ENCODE results near the gene ARHGAP45. TPM values are rescaled to one million over a fixed set of nuclear protein-coding genes. Genes with fewer than 3 reads are reported as not detected.
"Not testable (repeated sequence)": the region's sequence is repeated elsewhere in the genome, so short reads cannot be mapped to it uniquely, and the experiment has no call there.

The ARHGAP45 gene
- total RNA-seq, 4 donors from 2014 or later, result 9.5 to 29.8 (median 14.6) TPM

DNA sequence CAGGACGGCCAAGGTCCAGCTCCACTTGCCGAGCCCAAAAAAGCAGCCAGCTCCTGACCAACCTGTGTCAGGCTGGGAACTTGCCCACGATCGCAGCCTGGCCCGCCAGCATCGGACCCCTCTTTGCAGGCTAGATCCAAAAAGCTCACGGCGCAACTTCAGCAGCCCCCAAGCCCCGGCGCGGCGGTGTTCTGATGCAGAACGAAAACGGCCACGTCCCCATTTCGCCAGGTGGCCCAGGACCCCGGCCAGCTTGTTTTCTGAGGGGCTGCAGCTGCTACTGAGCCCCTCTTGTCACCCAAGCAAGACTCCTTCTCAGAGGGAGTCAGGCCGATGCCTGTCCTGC lies 47.4 kb upstream of the ARHGAP45 start:
- no CpG with 5 or more reads among the region's 18 CpGs for WGBS, 2 donors (ENCODE audit: low coverage in 1 of 2)

GRCh38 chr19:1019980-1020867 lies 46.7 kb upstream of the ARHGAP45 start:
- H3K36me3 ChIP-seq, result peaks cover 0 to 9% of the 10 kb centered on the region in 2 donors
- no peaks in the 10 kb centered on the region for H3K9me3 ChIP-seq
- TF ChIP-seq POLR2AphosphoS5 (IDR thresholded peaks at IDR 0.05), result no peak
- no peak for TF ChIP-seq CTCF (IDR thresholded peaks at IDR 0.05)
- no peak for TF ChIP-seq EP300 (IDR thresholded peaks at IDR 0.05)
- TF ChIP-seq POLR2A (IDR thresholded peaks at IDR 0.05), result no peak
- no peak for ATAC-seq
- H3K27ac ChIP-seq, result peak overlapping the region; percentile 8 to 99 (median 98)
- H3K4me1 ChIP-seq, result peaks cover 0 to 72% (median 56%) of the 10 kb centered on the region in 3 donors
- H3K27me3 ChIP-seq, result no peaks in the 10 kb centered on the region
- WGBS, 2 donors (ENCODE audit: low coverage in 1 of 2), result 0 to 1% methylated on average over 2 to 15 of the region's 60 CpGs
- H3K4me3 ChIP-seq, result peak overlapping the region; percentile 73 to 85

More for the DNA sequence above, 47.4 kb upstream of the ARHGAP45 start:
- H3K36me3 ChIP-seq, result peaks cover 0 to 16% of the 10 kb centered on the region in 2 donors
- H3K9me3 ChIP-seq, result no peaks in the 10 kb centered on the region
- TF ChIP-seq POLR2A (IDR thresholded peaks at IDR 0.05) (no peak), CTCF (IDR thresholded peaks at IDR 0.05) (no peak), EP300 (IDR thresholded peaks at IDR 0.05) (no peak), POLR2AphosphoS5 (IDR thresholded peaks at IDR 0.05) (no peak)
- H3K27ac ChIP-seq, result peak overlapping the region in 3 of 4 donors; percentile 9 to 99 (median 99)
- no peaks in the 10 kb centered on the region for H3K27me3 ChIP-seq
- peaks cover 0 to 78% (median 59%) of the 10 kb centered on the region in 3 donors for H3K4me1 ChIP-seq
- no peak for ATAC-seq
- peak overlapping the region; percentile 73 to 85 for H3K4me3 ChIP-seq

DNA sequence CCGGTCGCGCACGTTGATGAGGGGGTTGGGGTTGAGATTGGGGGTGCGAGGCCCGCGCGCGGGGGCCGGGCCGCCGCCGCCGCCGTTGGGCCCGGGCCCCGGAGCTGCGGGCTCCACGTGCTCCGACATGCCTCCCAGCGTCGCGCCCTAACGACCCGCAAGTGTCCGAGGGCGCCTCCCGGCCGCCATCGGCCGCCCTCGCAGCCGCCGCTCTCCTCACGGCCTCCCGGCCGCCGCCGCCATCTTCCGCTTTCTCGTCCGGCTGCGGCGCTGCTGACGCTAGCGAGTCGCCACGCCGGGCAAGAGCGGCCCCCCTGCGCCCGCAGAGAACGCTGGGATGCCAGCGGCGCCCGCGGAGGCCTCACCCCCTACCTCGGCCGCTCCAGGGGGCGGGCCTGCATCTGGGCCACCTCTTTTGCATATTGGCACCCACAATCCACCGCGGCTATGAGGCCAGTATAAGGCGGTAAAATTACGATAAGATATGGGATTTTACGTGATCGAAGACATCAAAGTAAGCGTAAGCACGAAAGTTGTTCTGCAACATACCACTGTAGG lies 46.0 kb upstream of the ARHGAP45 start, which contains the start of gene TMEM259:
Gene TMEM259 (minus strand): TSS at position 256 of the 558 bp plus-strand sequence. CDS start 127 bp downstream, at position 129.
- peaks cover 0 to 5% of the 10 kb centered on the region in 2 donors for H3K36me3 ChIP-seq
- peak within 1 kb of the TSS; percentile 73 to 85 for H3K4me3 ChIP-seq
- peak within 1 kb of the TSS; percentile 98 to 99 (median 99) for H3K27ac ChIP-seq
- peaks cover 0 to 72% (median 49%) of the 10 kb centered on the region in 3 donors for H3K4me1 ChIP-seq
- no peaks in the 10 kb centered on the region for H3K9me3 ChIP-seq
- H3K27me3 ChIP-seq, result no peaks in the 10 kb centered on the region
- no peak for TF ChIP-seq EP300 (IDR thresholded peaks at IDR 0.05)
- peak; percentile 63 for TF ChIP-seq POLR2AphosphoS5 (IDR thresholded peaks at IDR 0.05)
- TF ChIP-seq POLR2A (IDR thresholded peaks at IDR 0.05), result peak; percentile 77 to 87
- TF ChIP-seq CTCF (IDR thresholded peaks at IDR 0.05), result peak in 2 of 4 experiments; percentile 9 to 29
- 0 to 2% methylated on average over 4 to 6 of the region's 68 CpGs for WGBS, 2 donors (ENCODE audit: low coverage in 1 of 2)
- peak; percentile 92 for ATAC-seq

DNA sequence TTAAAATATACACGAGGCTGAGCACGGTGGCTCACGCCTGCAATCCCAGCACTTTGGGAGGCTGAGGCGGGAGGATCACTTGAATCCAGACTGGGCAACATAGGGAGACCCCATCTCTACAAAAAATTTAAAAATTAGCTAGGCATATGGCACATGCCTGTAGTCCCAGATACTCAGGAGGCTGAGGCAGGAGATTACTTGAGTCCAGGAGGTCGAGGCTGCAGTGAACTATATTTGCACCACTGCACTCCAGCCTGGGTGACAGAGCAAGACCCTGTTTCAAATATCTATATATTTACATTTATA lies 43.1 kb upstream of the ARHGAP45 start:
- not testable (repeated sequence) for H3K36me3 ChIP-seq, ATAC-seq, H3K27me3 ChIP-seq, H3K9me3 ChIP-seq, H3K4me3 ChIP-seq
- Histone ChIP-seq H3K4me1 (peaks cover 0 to 72% (median 25%) of the 10 kb centered on the region in 3 donors), H3K27ac (peak overlapping the region in 2 of 4 donors; percentile 99)
- 73 to 79% methylated on average over 5 of the region's 5 CpGs for WGBS, 2 donors (ENCODE audit: low coverage in 1 of 2)

DNA sequence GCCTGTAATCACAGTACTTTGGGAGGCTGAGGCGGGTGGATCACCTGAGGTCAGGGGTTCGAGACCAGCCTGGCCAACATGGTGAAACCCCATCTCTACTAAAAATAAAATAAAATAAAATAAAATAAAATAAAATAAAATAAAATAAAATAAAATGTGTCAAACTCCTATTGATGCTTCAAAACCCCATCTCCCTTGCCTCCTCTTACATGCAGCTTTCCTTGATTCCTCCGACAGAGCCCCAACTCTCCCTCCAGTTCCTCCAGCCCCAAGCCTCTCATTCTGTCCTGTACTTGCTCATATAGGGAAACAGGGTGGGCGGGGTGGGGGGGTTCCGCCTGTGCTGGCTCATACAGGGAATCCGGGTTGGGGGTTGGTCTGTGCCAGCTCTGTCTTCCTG lies 41.9 kb upstream of the ARHGAP45 start:
- H3K4me1 ChIP-seq, result peaks cover 0 to 72% (median 20%) of the 10 kb centered on the region in 3 donors
- H3K4me3 ChIP-seq, ATAC-seq, H3K27me3 ChIP-seq, H3K9me3 ChIP-seq, H3K36me3 ChIP-seq: not testable (repeated sequence)
- 79 to 100% methylated on average over 1 to 6 of the region's 6 CpGs for WGBS, 2 donors (ENCODE audit: low coverage in 1 of 2)
- H3K27ac ChIP-seq, result peak overlapping the region; percentile 96 to 99 (median 98)

Measured in gastroesophageal sphincter (tissue), 4 donors.